Activated CD8-positive, alpha-beta memory T cell treated with anti-CD3 and anti-CD28 coated beads for 48 hours (primary cell): ENCODE measurements around the gene RAP1GDS1.
"Not testable (repeated sequence)": the region's sequence is repeated elsewhere in the genome, so short reads cannot be mapped to it uniquely, and the experiment has no call there.

ENCODE experiments used
- DNase-seq, 3 experiments: peaks; one replicate each; pipeline ENCODE4 v3.0.0-alpha.2; 2020; ENCODE audit warnings: low read depth in 2 of 3, low spot score in 2 of 3

RAP1GDS1 gene

DNA sequence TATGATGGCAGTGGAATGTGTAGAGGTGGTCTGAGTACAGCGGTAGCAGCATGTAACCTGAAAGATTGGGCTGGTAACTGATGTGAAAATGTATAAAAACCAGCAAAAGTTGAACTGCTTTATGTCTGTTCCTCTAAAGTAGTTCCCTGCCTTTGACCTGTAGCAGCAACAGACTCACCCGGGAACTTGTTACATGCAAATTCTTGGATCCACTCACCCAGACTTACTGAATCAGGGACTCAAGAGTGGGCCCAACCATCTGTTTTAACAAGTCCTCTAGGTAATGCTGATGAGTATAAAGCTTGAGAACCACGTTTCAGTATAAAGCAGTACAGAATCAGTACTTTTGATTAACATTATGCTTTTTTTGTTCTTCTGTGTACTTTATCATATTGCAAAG is 84.7 kb downstream of the RAP1GDS1 start:
- DNase-seq, result no peak

DNA sequence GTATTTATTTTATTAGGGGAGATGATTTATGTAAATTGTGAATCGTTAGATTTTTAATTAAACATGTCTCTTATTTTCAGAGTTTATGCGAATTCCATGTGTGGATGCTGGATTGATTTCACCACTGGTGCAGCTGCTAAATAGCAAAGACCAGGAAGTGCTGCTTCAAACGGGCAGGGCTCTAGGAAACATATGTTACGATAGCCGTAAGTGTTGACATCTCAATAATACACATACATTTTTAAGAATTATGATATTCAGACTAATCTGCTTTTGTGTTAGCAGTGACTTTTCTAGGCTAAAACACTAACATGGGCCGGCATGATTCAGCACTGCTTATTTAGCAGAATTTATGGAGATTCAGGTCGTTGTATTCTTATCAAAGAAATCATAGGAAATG is 91.2 kb downstream of the RAP1GDS1 start:
- no peak for DNase-seq

DNA sequence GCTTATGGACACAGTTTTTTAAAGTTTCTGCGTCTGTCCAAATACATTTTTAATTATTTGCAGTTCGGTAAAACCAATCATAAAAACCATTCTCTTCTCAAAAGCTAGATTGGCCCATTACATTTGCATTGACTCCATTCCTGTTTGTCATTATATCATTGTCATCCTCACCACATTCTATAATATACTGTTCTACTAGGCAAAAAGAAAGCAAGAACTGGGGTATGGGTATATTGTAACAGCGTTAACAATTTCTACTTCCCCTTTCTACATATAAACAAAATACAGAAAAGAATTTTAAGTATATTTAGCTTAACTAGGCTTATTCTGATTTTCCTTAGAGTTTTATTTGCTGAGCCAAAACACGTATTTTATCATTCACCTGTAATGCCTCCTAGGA is 91.8 kb downstream of the RAP1GDS1 start:
- no peak for DNase-seq

DNA sequence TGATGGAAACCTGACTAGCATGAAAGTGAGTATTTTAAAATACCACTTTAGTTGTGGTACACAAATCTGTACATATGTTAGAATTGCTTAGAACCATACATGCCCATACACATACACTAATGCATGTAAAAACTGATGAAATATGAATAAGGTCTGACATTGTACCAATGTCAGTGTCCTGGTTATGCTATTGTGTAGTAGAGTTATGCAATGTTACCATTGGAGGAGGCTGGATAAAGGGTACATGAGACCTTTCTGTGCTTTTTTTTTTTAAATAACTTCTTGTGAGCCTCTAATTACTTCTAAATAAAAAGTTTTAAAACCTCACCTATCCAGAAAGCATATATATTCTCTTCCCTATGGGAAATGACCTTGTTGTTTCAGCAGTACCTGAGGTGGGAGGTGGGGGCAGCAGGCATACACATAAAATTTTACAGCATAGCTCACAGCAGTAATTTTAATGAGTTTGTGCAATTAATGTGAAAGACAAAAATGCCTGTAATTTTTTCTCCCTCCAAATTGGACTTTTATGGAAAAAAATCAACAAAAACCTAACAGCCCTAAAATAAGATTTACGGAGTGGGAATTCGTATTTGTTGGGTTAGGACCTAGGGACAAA is 97.6 kb downstream of the RAP1GDS1 start:
- no peak for DNase-seq

DNA sequence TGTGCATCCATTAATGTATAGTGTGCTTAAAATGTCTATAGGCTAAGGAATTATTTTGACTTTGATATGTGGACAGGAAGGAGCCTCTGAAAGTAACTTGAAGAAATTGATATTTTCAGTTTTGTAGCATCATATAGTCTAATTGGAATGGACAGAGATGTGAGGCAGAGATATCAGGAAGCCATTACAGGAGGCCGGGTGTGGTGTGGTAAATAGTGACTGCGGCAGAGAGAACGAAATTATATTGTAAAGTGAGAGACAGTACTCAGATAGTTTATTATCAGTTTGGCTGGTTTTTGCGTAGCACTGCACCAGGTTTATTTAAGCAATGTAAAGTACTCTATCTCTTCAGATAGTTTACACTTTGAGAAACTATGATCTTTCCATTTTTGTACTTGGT is 98.5 kb downstream of the RAP1GDS1 start:
- no peak for DNase-seq

DNA sequence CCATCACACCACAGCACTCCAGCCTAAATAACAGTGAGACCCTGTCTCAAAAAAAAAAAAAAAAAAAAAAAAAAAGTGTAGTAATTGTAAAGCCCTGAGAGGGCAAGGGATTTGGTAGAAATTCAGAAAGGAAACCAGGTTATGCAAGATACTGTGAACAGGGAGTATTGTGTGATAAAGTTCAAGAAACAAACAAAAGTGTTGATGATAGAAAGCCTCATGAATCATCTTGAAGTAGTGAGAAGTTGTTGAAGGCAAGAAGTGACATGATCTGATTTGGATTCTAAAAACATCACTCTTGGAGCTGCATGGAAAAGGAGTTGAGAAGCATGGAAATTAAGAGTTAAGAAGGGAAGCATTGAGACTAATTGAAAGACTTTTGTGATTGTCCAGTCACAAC is 102.2 kb downstream of the RAP1GDS1 start:
- no peak for DNase-seq

DNA sequence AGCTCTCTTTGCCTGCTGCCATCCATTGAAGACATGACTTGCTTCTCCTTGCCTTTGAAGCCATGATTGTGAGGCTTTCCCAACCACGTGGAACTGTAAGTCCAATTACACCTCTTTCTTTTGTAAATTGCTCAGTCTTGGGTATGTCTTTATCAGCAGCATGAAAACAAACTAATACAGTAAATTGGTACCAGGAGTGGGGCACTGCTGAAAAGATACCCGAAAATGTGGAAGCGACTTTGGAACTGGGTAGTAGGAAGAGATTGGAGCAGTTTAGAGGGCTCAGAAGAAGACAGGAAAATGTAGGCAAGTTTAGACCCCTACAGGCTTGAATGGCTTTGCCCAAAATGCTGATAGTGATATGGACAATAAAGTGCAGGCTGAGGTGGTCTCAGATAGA is 105.1 kb downstream of the RAP1GDS1 start:
- not testable (repeated sequence) for DNase-seq

DNA sequence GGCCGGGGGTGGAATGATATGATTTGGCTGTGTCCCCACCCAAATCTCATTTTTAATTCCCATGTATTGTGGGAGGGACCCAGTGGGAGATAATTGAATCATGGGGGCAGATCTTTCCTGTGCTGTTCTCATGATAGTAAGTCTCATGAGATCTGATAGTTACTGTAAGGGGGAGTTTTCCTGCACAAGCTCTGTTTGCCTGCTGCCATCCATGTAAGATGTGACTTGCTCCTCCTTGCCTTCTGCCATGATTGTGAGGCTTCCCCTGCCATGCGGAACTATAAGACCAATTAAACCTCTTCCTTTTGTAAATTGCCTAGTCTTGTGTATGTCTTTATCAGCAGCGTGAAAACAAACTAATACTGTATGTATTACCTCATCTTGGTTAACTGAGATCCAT is 106.8 kb downstream of the RAP1GDS1 start:
- not testable (repeated sequence) for DNase-seq

DNA sequence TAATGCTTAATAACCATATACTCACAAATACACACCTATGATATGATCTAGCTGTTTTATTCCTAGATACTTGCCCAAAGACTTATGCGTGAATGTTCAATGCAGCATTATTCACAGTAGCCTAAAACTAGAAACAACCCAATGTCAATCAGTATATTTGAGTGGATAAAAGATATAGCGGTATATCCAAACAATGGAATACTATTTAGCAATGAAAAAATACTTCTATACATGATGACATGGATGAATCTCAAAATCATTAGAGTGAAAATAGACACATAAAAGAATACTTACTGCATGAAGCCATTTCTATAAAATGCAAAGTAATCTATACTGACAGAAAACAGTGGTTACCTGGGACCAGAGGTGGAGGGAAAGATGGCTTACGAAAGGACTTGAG is 108.1 kb downstream of the RAP1GDS1 start:
- no peak for DNase-seq

DNA sequence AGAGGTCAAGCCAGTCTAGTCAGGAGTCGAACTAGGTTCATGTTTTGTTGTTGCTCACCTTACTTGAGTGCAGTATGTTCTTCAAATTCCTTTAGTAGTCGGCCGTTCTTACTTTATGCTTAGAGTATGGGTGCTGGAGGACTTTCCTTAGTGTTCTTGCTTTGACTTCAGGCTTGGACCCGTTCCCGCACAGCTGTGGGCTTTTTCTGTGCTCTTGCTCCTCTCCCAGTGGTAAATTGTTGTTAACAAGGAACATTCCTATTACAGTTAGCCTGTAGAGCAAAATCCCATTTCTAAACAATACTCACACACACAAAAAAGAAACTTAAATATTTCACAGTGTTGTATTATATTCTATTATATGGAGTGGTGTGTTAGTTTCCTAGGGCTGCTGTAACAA is 113.5 kb downstream of the RAP1GDS1 start:
- no peak for DNase-seq

DNA sequence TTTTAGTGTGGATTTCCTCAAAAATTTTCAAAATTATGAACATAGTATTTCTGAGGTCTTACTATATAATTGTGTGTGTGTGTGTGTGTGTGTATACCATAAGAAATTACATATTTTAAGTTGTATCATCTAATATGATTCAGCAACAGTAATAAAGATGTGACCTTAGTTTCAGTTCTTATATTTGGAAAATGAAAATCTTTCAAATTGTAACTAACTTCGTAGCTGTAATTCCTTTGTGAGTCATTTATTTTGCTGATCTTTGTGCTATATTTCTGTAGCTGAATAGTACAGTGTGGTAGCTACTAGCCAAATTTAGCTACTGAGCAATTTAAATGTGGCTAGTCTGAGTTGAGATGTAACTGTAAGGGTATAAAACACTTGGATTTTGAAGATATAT is 116.4 kb downstream of the RAP1GDS1 start:
- DNase-seq, result no peak

DNA sequence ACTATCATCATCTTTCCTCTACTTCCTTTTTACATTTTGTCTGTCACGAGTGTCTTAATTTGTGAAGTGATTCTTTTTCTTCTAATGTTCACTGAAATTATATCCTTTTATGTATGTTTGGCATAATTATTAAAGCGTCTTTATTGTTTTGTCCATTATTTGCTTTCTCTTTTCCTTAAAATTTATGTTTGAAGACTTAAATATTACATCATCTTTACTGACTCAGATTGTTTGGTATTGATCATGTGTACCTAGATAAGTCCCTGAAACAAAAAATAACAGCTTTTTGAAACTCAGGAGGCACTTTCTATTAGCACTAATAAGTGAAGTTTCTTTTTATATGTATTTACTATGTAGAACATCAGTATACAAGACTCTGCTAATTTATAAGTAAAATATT is 120.1 kb downstream of the RAP1GDS1 start:
- DNase-seq, result no peak

DNA sequence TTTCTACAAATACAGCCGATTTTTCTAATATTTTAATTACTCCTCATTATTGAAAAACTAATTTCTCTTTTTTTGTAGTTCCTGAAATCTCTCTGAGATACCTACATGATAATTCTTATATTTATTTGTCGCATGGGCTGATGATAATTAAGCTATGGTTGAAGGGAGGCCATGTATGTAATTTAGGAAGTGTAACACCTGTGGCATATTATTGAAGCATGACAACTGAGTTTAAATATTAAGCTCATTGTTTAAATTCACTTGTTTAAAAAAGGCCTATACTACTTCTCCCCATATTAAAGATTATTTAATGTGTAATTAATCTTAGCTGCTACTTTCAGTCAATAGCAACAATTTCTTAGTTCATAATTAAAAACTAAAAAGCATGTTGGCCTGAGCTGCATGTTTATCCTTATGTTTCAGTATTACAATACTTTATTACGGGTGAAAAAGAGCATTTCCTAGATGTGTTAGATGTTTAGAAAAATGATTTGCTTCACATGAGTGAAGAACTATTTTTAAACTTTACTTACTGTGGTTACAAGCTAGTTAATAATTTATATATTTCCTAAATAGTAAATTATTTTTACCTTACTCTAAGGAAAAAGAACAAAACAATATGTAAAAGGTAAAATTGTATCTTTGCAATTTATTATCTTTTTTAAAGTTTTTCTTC is 122.4 kb downstream of the RAP1GDS1 start:
- DNase-seq, result no peak

DNA sequence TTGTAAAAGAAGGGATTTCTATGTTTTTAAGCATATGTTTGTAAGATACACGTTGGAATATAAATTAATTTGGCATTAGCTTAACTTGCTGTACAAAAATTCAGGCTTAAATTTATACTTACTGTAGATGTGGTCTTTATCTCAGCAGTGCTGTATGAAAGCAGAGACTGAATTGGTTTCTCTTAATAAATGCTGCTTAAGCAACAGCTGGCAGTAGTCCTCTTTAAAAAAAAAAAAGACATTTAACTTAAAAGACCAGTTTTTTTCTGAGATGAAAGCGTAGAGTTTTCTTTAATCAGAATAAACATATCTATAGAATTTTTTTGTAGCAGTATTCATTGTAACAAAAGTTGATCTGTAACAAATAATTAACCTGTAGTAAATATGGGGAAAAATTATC is 124.6 kb downstream of the RAP1GDS1 start:
- DNase-seq, result no peak

DNA sequence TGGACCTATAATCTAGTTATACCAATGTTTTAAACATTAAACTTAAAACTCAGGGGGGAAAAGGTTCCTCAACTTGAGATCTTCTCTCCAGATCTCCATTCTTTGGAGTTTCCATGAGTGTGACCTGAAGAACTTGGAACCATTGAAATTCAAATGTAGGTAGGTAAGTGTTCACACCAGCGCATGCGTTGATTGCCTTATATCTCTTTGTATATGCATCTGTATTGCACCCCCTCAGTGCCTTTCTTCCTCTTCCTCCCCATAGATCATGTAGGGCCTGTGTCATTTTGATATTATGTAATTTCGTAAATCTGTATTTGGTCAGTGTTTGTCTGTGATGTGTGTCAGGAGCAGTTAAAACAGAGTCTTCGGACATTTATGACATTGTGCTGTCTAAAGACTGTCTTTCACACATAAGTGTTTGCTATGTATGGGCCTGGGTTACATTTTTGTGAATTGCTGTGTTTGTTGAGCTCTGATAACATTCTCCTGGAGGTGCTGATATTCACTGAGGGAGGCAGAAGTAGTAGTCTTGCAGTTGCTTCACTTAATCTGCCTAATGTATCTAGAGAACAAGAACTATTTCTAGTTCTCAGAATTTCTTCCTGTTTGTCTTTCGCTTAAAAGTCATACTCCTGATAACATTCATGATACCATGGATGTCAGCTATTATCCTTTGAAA is 126.3 kb downstream of the RAP1GDS1 start:
- no peak for DNase-seq

DNA sequence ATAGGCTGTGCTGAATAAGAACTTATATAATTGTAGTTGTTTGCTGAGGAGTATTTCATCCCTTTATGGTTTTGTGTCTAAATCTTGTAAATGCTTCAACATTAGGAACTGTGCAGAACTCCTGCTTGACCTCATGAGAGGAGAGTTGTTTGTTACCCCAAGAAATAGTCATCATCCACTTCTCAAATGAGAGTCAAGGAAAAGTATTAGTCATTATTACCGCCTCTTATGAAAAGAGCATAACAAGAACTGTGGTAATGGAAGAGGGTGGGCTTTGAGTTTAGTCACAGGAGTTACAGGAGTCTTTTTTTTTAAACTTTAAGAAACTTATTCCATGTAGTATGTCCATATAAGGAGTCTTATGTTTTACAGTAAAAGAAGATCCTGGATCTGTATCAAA is 132.9 kb downstream of the RAP1GDS1 start:
- DNase-seq, result no peak

DNA sequence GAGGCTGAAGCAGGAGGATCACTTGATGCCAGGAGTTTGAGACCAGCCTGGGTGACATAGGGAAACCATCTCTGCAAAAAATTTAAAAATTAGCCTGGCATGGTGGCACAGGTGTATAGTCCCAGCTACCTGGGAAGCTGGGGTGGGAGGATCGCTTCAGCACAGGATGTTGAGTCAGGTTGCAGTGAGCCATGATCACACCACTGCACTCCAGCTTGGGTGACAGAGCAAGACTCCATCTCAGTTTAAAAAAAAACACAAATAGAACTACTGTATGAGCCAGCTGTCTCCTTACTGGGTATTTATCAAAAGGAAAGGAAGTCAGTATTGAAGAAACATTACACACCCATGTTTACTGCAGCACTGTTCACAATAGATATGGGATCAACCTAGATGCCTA is 138.7 kb downstream of the RAP1GDS1 start:
- no peak for DNase-seq

DNA sequence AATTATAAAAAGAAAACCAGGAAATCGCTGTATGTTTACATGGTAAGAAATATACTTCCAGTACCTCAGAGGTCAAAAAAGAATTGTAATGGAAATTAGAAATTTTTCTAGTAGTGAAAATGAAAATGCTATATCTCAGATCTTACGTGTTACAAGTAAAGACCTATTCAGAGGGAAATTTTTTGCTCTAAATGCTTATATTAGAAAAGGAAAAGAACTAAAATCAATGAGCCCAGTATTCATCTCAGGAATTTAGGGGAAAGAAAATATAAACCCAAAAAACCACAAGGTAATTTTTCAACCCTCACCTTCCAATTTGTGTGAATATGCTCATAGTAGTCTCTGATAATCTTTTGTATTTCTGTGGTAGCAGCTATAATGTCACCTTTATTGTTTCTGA is 145.6 kb downstream of the RAP1GDS1 start:
- no peak for DNase-seq

DNA sequence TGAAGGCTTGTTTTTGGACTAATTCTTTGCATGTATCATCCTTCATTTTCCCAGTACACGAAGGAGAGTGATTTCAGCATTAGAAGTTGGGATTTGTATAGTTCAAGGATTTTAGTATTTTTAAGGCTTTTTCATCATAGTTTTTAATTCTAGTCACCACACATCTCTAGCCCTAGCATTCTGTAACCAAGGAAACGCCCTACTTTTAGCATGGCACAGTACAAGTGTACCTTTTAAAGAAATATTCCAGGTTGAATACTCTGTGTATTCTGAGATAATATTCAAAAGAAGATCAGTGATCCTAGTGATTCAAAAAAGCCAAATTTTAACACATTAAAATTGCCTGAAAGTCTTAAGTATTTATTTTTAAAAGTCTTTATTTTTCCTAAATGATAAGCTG is 150.5 kb downstream of the RAP1GDS1 start:
- DNase-seq, result no peak

DNA sequence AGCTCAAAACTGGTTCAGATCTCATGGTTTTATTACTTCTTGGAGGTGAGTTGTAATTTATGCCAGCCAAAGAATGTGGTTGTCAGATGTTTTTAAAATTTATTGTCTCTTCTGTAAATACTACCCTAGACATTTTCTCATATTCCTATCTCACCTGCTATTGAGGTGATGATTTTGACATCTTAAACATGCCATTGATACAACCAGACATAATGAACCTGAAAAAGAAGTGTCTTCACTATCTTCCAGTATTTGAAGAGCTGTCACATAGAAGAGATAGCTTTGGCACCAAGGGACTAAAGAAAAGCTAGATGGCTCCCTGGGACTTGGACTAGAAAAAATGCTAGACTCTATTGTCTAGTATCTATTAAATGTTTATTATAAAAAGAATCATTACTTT is 155.7 kb downstream of the RAP1GDS1 start:
- DNase-seq, result no peak

DNA sequence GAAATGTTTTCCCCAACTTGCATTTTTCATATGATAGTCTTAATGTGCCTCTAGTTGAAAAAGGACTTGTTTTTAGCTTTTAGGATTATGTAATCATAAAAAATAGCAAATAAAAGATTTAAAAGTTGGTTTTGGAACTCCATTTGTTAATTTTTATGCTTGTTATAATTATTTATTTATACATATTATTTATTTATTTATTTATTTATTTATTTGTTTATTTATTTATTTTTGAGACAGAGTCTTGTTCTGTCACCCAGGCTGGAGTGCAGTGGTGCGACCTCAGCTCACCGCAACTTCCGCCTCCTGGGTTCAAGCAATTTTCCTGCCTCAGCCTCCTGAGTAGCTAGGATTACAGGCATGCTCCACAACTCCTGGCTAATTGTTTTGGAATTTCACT is 159.0 kb downstream of the RAP1GDS1 start:
- DNase-seq, result not testable (repeated sequence)

DNA sequence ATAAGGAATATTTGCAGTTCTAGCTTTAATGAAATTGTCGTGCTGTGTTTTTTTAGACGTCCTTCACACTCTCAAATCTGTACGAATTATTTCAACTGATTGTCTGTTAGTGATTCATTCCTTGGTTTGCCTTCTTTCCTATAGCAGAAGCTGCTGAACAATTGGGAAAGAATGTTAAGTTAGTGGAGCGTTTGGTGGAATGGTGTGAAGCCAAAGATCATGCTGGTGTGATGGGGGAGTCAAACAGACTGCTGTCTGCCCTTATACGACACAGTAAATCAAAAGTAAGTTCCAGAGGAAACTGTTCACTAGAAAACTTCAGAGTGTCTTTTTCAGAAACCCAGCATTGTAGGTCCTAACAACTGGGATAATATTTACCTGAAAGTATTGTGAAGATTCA is 159.9 kb downstream of the RAP1GDS1 start:
- DNase-seq, result no peak

DNA sequence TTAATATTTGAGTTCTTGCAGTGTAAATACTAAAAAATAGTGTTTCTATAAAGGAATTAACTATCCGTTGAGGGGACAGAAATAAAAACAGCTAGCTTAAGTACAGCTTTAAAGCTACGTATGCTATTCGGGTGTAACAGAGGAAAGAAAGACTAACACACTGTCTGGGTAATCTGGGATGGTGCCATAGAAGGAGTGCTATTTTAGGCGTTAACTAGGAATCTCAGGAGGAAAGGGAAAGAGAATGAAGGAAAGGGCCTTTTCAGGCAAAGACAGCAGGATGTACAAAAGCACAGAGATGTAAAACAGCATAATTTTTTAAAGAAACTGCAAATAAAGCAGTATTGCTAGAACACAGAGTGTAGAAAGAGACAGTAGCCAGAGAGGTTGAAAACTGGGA is 161.8 kb downstream of the RAP1GDS1 start:
- DNase-seq, result no peak
